GM23338 (cell line): ENCODE data around the gene FAM117A.

Experiments used
- POLR2AphosphoS5 ChIP-seq: IDR thresholded peaks from 2 replicates; pipeline ENCODE4 v1.6.1; 2016; ENCODE audit warnings: antibody characterized with exemption, low read depth
- REST ChIP-seq: IDR thresholded peaks from one replicate; pipeline ENCODE4 v1.6.1; 2018; ENCODE audit warnings: antibody characterized with exemption; ENCODE audit not compliant: unreplicated experiment
- TF ChIP-seq, protein P1 (sequence below), 2 experiments: fragments of 200-600 bp in 1 of 2; sonication (generic) in 1 of 2; conservative IDR thresholded peaks; 2 replicates each; pipeline versions ENCODE4 v1.5.1 to v1.6.1; 2016 to 2017; ENCODE audit warnings: antibody characterized with exemption in 2 of 2, low read depth in 2 of 2, mild to moderate bottlenecking in 2 of 2, moderate library complexity in 1 of 2

GRCh38 chr17:49783791-49784190, 19.9 kb upstream of the FAM117A start:
- TF ChIP-seq, protein P1, sequence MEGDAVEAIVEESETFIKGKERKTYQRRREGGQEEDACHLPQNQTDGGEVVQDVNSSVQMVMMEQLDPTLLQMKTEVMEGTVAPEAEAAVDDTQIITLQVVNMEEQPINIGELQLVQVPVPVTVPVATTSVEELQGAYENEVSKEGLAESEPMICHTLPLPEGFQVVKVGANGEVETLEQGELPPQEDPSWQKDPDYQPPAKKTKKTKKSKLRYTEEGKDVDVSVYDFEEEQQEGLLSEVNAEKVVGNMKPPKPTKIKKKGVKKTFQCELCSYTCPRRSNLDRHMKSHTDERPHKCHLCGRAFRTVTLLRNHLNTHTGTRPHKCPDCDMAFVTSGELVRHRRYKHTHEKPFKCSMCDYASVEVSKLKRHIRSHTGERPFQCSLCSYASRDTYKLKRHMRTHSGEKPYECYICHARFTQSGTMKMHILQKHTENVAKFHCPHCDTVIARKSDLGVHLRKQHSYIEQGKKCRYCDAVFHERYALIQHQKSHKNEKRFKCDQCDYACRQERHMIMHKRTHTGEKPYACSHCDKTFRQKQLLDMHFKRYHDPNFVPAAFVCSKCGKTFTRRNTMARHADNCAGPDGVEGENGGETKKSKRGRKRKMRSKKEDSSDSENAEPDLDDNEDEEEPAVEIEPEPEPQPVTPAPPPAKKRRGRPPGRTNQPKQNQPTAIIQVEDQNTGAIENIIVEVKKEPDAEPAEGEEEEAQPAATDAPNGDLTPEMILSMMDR (conservative IDR thresholded peaks at IDR 0.05; ENCODE audit: low read depth in 2 of 2) = no peak
- TF ChIP-seq POLR2AphosphoS5 (no peak), REST (no peak)
